IMR-90 (cell line): ENCODE results near the gene GPR107. TPM values are rescaled to one million over a fixed set of nuclear protein-coding genes. Genes with fewer than 3 reads are reported as not detected.

Experiments used
- ATAC-seq: fragments of 200-7000 bp; cut with Tn5 transposase; 2 replicates; pipeline ENCODE4 v1.9.1; 2020; ENCODE audit warnings: low read depth, mild to moderate bottlenecking, moderate library complexity
- BruUV-seq: library from RNA; stranded (reverse); fragments of 400-500 nt; replicated peaks from 2 replicates; lab custom pipeline; 2021; lab: Mats Ljungman, UMichigan
- CTCF ChIA-PET: fragments of 300-600 bp; formaldehyde crosslinking; extraction: SDS; loops from one replicate; lab custom pipeline; 2021; ENCODE audit warnings: antibody characterized with exemption; lab: Yijun Ruan, JAX
- POLR2A ChIA-PET: fragments of 300-600 bp; sonication (Branson Sonifier 250); formaldehyde crosslinking; loops from one replicate; lab custom pipeline; 2022; ENCODE audit warnings: antibody characterized with exemption; ENCODE audit not compliant: unreplicated experiment; lab: Charles Lee
- DNase-seq: peaks from one replicate; pipeline ENCODE4 v3.0.0; 2013
- H2AFZ ChIP-seq: replicated peaks from 2 replicates; pipeline ENCODE3; 2013; ENCODE audit warnings: low read length, mild to moderate bottlenecking; ENCODE audit not compliant: poor library complexity
- H2AK5ac ChIP-seq: 2 replicates; pipeline ENCODE4 v1.6.1; 2013; ENCODE audit warnings: low read depth, low read length, inconsistent platforms
- H2AK9ac ChIP-seq: replicated peaks from 2 replicates; pipeline ENCODE3; 2013; ENCODE audit warnings: mild to moderate bottlenecking, low read depth, low read length, moderate library complexity; ENCODE audit not compliant: poor library complexity
- H2BK120ac ChIP-seq: 2 replicates; pipeline ENCODE4 v1.6.1; 2013; ENCODE audit warnings: low read depth, low read length, inconsistent platforms
- H2BK15ac ChIP-seq: 3 replicates; pipeline ENCODE4 v1.6.1; 2013; ENCODE audit warnings: low read depth, low read length, inconsistent platforms
- H2BK20ac ChIP-seq: 2 replicates; pipeline ENCODE4 v1.6.1; 2013; ENCODE audit warnings: low read depth, mild to moderate bottlenecking, inconsistent platforms, low read length, moderate library complexity
- H2BK5ac ChIP-seq: 2 replicates; pipeline ENCODE4 v1.6.1; 2013; ENCODE audit warnings: mild to moderate bottlenecking, low read depth, low read length, inconsistent platforms; ENCODE audit not compliant: poor library complexity, severe bottlenecking
- H3K14ac ChIP-seq: replicated peaks from 2 replicates; pipeline ENCODE4 v1.6.1; 2013; ENCODE audit warnings: low read depth, low read length, inconsistent platforms
- H3K18ac ChIP-seq: 2 replicates; pipeline ENCODE4 v1.6.1; 2013; ENCODE audit warnings: low read depth, low read length, control low read depth
- H3K23ac ChIP-seq: 2 replicates; pipeline ENCODE4 v1.6.1; 2013; ENCODE audit warnings: low read depth, low read length, inconsistent platforms
- H3K27ac ChIP-seq: 2 replicates; pipeline ENCODE4 v1.5.1; 2013; ENCODE audit warnings: mild to moderate bottlenecking, control low read depth, low read length; ENCODE audit not compliant: insufficient read depth
- H3K27me3 ChIP-seq: 2 replicates; pipeline ENCODE4 v1.6.1; 2013; ENCODE audit warnings: low read length; ENCODE audit not compliant: control insufficient read depth, insufficient read depth
- H3K36me3 ChIP-seq: 2 replicates; pipeline ENCODE4 v1.6.1; 2013; ENCODE audit warnings: low read length, mixed read lengths; ENCODE audit not compliant: control insufficient read depth, insufficient read depth
- H3K4ac ChIP-seq: 2 replicates; pipeline ENCODE4 v1.6.1; 2013; ENCODE audit warnings: low read depth, low read length, inconsistent platforms
- H3K4me1 ChIP-seq: 2 replicates; pipeline ENCODE4 v1.6.1; 2013; ENCODE audit warnings: low read length, mixed read lengths; ENCODE audit not compliant: control insufficient read depth, insufficient read depth
- H3K4me2 ChIP-seq: 2 replicates; pipeline ENCODE4 v1.6.1; 2013; ENCODE audit warnings: low read depth, mild to moderate bottlenecking, control low read depth, low read length, moderate library complexity
- H3K4me3 ChIP-seq: 2 replicates; pipeline ENCODE4 v1.5.1; 2013; ENCODE audit warnings: low read depth, mild to moderate bottlenecking, control low read depth, low read length, moderate library complexity; ENCODE audit not compliant: insufficient read depth
- H3K56ac ChIP-seq: 2 replicates; pipeline ENCODE4 v1.6.1; 2013; ENCODE audit warnings: low read length, inconsistent platforms; ENCODE audit not compliant: insufficient read depth; ENCODE audit errors: extremely low read depth
- H3K79me1 ChIP-seq, 2 experiments: 2 replicates each; pipeline ENCODE4 v1.6.1; 2013; ENCODE audit warnings: low read length in 2 of 2, inconsistent platforms in 1 of 2, low read depth in 1 of 2
- H3K9ac ChIP-seq: 2 replicates; pipeline ENCODE4 v1.6.1; 2013; ENCODE audit warnings: low read depth, low read length, control low read depth
- H3K9me1 ChIP-seq: 2 replicates; pipeline ENCODE4 v1.6.1; 2013; ENCODE audit warnings: low read length, inconsistent platforms; ENCODE audit not compliant: insufficient read depth
- H3K9me3 ChIP-seq: 2 replicates; pipeline ENCODE4 v1.6.1; 2013; ENCODE audit warnings: low read length; ENCODE audit not compliant: control insufficient read depth, insufficient read depth
- H4K20me1 ChIP-seq: 2 replicates; pipeline ENCODE4 v1.6.1; 2013; ENCODE audit warnings: low read length, inconsistent platforms; ENCODE audit not compliant: insufficient read depth
- H4K5ac ChIP-seq: 2 replicates; pipeline ENCODE4 v1.6.1; 2013; ENCODE audit warnings: mild to moderate bottlenecking, low read depth, low read length, control low read depth
- H4K8ac ChIP-seq, 2 experiments: 2 replicates each; pipeline ENCODE4 v1.6.1; 2013; ENCODE audit warnings: low read depth in 2 of 2, low read length in 2 of 2, control low read depth in 1 of 2, inconsistent platforms in 1 of 2
- H4K91ac ChIP-seq: 2 replicates; pipeline ENCODE4 v1.6.1; 2013; ENCODE audit warnings: low read depth, low read length, inconsistent platforms; ENCODE audit not compliant: insufficient read depth
- BHLHE40 ChIP-seq: fragments of 150-350 bp; IDR thresholded peaks from 2 replicates; pipeline ENCODE4 v1.6.1; 2016; ENCODE audit warnings: mild to moderate bottlenecking, low read depth, low read length
- CEBPB ChIP-seq: IDR thresholded peaks from 2 replicates; pipeline ENCODE4 v1.6.1; 2012; ENCODE audit warnings: low read depth, low read length, improper control_type of control experiment
- CHD1 ChIP-seq: IDR thresholded peaks from 2 replicates; pipeline ENCODE4 v1.6.1; 2012; ENCODE audit warnings: low read depth, low read length, improper control_type of control experiment
- FOS ChIP-seq: fragments of 150-350 bp; IDR thresholded peaks from 2 replicates; pipeline ENCODE4 v1.6.1; 2016; ENCODE audit warnings: low read depth, low read length
- MAFK ChIP-seq: IDR thresholded peaks from 2 replicates; pipeline ENCODE4 v1.6.1; 2012; ENCODE audit warnings: low read depth, low read length, improper control_type of control experiment
- MAZ ChIP-seq: IDR thresholded peaks from 2 replicates; pipeline ENCODE4 v1.6.1; 2012; ENCODE audit warnings: low read depth, mild to moderate bottlenecking, low read length, improper control_type of control experiment, moderate library complexity, borderline replicate concordance
- MXI1 ChIP-seq: IDR thresholded peaks from 2 replicates; pipeline ENCODE4 v1.6.1; 2012; ENCODE audit warnings: low read depth, mild to moderate bottlenecking, low read length, moderate library complexity, borderline replicate concordance
- POLR2A ChIP-seq: IDR thresholded peaks from 2 replicates; pipeline ENCODE4 v1.6.1; 2012; ENCODE audit warnings: mild to moderate bottlenecking, low read depth, low read length
- RAD21 ChIP-seq: IDR thresholded peaks from 2 replicates; pipeline ENCODE4 v1.6.1; 2012; ENCODE audit warnings: low read length, improper control_type of control experiment
- RCOR1 ChIP-seq: IDR thresholded peaks from 2 replicates; pipeline ENCODE4 v1.6.1; 2012; ENCODE audit warnings: mild to moderate bottlenecking, low read length, improper control_type of control experiment; ENCODE audit not compliant: insufficient replicate concordance
- SMC3 ChIP-seq: fragments of 150-350 bp; IDR thresholded peaks from 2 replicates; pipeline ENCODE4 v1.6.1; 2016; ENCODE audit warnings: low read depth, mild to moderate bottlenecking, antibody characterized with exemption, low read length, moderate library complexity
- WGBS, 2 experiments: methylation state at CpG; one replicate each; pipeline versions ENCODE4 v1.1.5 to v1.1.7; 2013; ENCODE audit warnings: missing lambda C conversion rate in 2 of 2; ENCODE audit not compliant: insufficient read length in 1 of 2; ENCODE audit errors: extremely low coverage in 2 of 2; 5-methylcytosine and 5-hydroxymethylcytosine counted together
- dilution Hi-C: fragments of 300-500 bp; cut with HindIII; formaldehyde crosslinking; loops from one replicate; pipeline ENCODE4 v1.14.3; 2018; ENCODE audit warnings: low sequenced_read_pairs; ENCODE audit not compliant: unreplicated experiment
- in situ Hi-C: fragments of 300-500 bp; cut with MboI; formaldehyde crosslinking; loops from 3 replicates; pipeline ENCODE4 v1.14.3; 2019; ENCODE audit warnings: low sequenced_read_pairs, inconsistent platforms, mixed read lengths
- intact Hi-C: fragments of 100-400 bp; cut with micrococcal nuclease; formaldehyde crosslinking; loops from 2 replicates; pipeline ENCODE4 v1.10.0; 2022
- polyA plus RNA-seq, 3 experiments: library from polyadenylated mRNA; depleted of rRNA; stranded (reverse); fragments of >200 nt; gene quantifications; 2 replicates each; pipeline ENCODE4 v1.2.3, GENCODE V29; 2012; ENCODE audit warnings: low replicate concordance in 1 of 3
- total RNA-seq: library from RNA; depleted of rRNA; stranded (reverse); fragments of >200 nt; gene quantifications from 2 replicates; pipeline ENCODE4 v1.2.3, GENCODE V29; 2012
- TF ChIP-seq, protein P1 (sequence below): fragments of 150-350 bp; IDR thresholded peaks from 2 replicates; pipeline ENCODE4 v1.6.1; 2017; ENCODE audit warnings: mild to moderate bottlenecking, antibody characterized with exemption, low read length, low read depth
- TF ChIP-seq, protein P2 (sequence below): conservative IDR thresholded peaks from 2 replicates; pipeline ENCODE4 v1.5.1; 2012; ENCODE audit warnings: mild to moderate bottlenecking, low read depth, low read length, improper control_type of control experiment

Gene GPR107
- total and polyA plus RNA-seq, 2 of the 4 experiments (the other 2 are of a cell fraction) = 16.7 to 21.6 TPM

- H2AK9ac ChIP-seq = no peak overlapping the region
- no CpG with 5 or more reads among the region's 3 CpGs for WGBS, 2 experiments
- no peak overlapping the region for H2BK15ac ChIP-seq
- no peak overlapping the region for H4K5ac ChIP-seq
- no peak overlapping the region for H2BK120ac ChIP-seq
- ChIA-PET POLR2A (no interaction called here), CTCF (interaction anchor here (1.1 kb wide), 1 partner anchor 10 kb away, joined by 3 read pairs; no protein-coding TSS in a partner anchor)
- no peaks in the 10 kb centered on the region for H3K27me3 ChIP-seq
- no peak overlapping the region for H3K56ac ChIP-seq
- peaks cover 2% of the 10 kb centered on the region; the same call in 1 of the 2 replicates for H3K9me3 ChIP-seq
- BruUV-seq = no TSS peak
- no peak overlapping the region for H3K4me2 ChIP-seq
- peaks cover 48% of the 10 kb centered on the region for H4K20me1 ChIP-seq
- H2AK5ac ChIP-seq = no peak overlapping the region
- no peak overlapping the region; the same call in 1 of the 2 replicates for H3K23ac ChIP-seq
- no peak for TF ChIP-seq BHLHE40
- TF ChIP-seq RCOR1 = no peak
- no peak for TF ChIP-seq POLR2A
- no peak for TF ChIP-seq SMC3
- TF ChIP-seq MAFK = no peak
- no peak for TF ChIP-seq RAD21
- TF ChIP-seq FOS = no peak
- TF ChIP-seq, protein P1, sequence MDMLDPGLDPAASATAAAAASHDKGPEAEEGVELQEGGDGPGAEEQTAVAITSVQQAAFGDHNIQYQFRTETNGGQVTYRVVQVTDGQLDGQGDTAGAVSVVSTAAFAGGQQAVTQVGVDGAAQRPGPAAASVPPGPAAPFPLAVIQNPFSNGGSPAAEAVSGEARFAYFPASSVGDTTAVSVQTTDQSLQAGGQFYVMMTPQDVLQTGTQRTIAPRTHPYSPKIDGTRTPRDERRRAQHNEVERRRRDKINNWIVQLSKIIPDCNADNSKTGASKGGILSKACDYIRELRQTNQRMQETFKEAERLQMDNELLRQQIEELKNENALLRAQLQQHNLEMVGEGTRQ = no peak
- TF ChIP-seq, protein P2, sequence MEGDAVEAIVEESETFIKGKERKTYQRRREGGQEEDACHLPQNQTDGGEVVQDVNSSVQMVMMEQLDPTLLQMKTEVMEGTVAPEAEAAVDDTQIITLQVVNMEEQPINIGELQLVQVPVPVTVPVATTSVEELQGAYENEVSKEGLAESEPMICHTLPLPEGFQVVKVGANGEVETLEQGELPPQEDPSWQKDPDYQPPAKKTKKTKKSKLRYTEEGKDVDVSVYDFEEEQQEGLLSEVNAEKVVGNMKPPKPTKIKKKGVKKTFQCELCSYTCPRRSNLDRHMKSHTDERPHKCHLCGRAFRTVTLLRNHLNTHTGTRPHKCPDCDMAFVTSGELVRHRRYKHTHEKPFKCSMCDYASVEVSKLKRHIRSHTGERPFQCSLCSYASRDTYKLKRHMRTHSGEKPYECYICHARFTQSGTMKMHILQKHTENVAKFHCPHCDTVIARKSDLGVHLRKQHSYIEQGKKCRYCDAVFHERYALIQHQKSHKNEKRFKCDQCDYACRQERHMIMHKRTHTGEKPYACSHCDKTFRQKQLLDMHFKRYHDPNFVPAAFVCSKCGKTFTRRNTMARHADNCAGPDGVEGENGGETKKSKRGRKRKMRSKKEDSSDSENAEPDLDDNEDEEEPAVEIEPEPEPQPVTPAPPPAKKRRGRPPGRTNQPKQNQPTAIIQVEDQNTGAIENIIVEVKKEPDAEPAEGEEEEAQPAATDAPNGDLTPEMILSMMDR = no peak
- TF ChIP-seq MXI1 = no peak
- no peak for TF ChIP-seq MAZ
- no peak for TF ChIP-seq CHD1
- TF ChIP-seq CEBPB = no peak
- no peak overlapping the region for H2BK20ac ChIP-seq
- H3K79me1 ChIP-seq = peaks cover 25 to 57% of the 10 kb centered on the region in 2 experiments
- H3K4me1 ChIP-seq = 0 out of 2 replicates have a peak, but pooled peaks cover 2% of the 10 kb centered on the region
- no peak overlapping the region for H3K18ac ChIP-seq
- DNase-seq (peak; percentile 29), ATAC-seq (peak; percentile 48; the same call in 1 of the 2 replicates)
- H3K9ac ChIP-seq = no peak overlapping the region
- peaks cover 4% of the 10 kb centered on the region for H3K9me1 ChIP-seq
- no peak overlapping the region for H3K4ac ChIP-seq
- no peak overlapping the region for H3K14ac ChIP-seq
- no peak overlapping the region for H2BK5ac ChIP-seq
- H3K36me3 ChIP-seq = no peaks in the 10 kb centered on the region
- dilution Hi-C loops (no loop called here), intact Hi-C loops (no loop called here), in situ Hi-C loops (no loop called here)
- H3K27ac ChIP-seq = no peak overlapping the region
- no peak overlapping the region for H3K4me3 ChIP-seq
- no peak overlapping the region for H2AFZ ChIP-seq
- H4K8ac ChIP-seq = no peak overlapping the region
- no peak overlapping the region for H4K91ac ChIP-seq
Observed at GRCh38 chr9:130030651-130031127, 23.0 kb upstream of the GPR107 start.
